Measurements from ENCODE around the gene TMEM151A.

Gene TMEM151A

DNA sequence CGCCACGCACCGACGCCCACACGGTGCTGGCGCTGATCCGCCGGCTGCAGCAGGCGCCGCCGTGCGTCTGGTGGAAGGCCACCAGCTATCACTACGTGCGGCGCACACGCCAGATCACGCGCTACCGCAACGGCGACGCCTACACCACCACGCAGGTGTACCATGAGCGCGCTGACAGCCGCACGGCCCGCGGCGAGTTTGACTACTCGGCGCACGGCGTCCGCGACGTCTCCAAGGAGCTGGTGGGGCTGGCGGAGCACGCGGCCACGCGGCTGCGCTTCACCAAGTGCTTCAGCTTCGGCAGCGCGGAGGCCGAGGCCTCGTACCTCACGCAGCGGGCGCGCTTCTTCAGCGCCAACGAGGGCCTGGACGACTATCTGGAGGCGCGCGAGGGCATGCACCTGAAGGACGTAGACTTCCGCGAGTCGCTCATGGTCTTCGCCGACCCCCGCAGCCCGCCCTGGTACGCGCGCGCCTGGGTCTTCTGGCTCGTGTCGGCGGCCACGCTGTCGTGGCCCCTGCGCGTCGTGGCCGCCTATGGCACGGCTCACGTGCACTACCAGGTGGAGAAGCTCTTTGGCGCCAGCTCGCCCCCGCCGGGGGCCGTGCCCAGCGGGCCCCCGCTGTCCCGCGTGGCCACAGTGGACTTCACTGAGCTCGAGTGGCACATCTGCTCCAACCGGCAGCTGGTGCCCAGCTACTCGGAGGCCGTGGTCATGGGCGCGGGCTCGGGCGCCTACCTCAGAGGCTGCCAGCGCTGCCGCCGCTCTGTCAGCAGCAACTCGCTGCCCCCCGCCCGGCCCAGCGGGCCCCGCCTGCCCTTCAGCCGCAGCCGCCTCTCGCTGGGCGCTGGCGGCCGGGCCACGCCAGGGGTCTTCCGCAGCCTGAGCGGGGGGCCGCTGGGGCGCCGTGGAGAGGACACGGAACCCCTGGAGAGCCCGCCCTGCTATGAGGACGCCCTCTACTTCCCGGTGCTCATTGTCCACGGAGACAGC is 3.2 kb downstream of the TMEM151A start:
- Histone ChIP-seq H3K79me2 (ENCODE audit: control insufficient read depth, insufficient read depth, low read length, poor library complexity) (no peaks in the 10 kb centered on the region), H3K4me1 (ENCODE audit: control insufficient read depth in 1 of 2, insufficient read depth in 2 of 2, low read length in 2 of 2) (peaks cover 2 to 4% of the 10 kb centered on the region in 2 experiments), H4K12ac (ENCODE audit: low read depth, low read length) (no peak overlapping the region), H3K27ac (ENCODE audit: low read depth, low read length) (no peak overlapping the region), H2AFZ (ENCODE audit: insufficient read depth, low read length, poor library complexity) (no peak overlapping the region), H3K18ac (ENCODE audit: low read length) (no peak overlapping the region), H4K8ac (ENCODE audit: low read depth, low read length) (no peak overlapping the region), H3K14ac (ENCODE audit: low read length) (no peak overlapping the region), H2BK120ac (ENCODE audit: insufficient read depth, low read length, poor library complexity) (no peak overlapping the region), H3K9ac (ENCODE audit: low read length) (no peak overlapping the region), H3K79me1 (ENCODE audit: low read length) (no peaks in the 10 kb centered on the region), H3K27me3 (ENCODE audit: insufficient read depth, low read length) (peaks cover 20% of the 10 kb centered on the region), H2AK5ac (ENCODE audit: low read length) (no peak overlapping the region), H3K23ac (ENCODE audit: low read length) (no peak overlapping the region), H3K4ac (ENCODE audit: low read depth, low read length) (no peak overlapping the region), H3K4me3 (ENCODE audit: low read depth, low read length) (no peak overlapping the region), H3K36me3 (ENCODE audit: control insufficient read depth in 1 of 2, insufficient read depth in 2 of 2, low read length in 2 of 2) (no peaks in the 10 kb centered on the region), H4K91ac (ENCODE audit: low read depth, low read length) (no peak overlapping the region), H3K4me2 (ENCODE audit: low read length) (no peak overlapping the region), H2BK5ac (ENCODE audit: low read depth, low read length, poor library complexity) (no peak overlapping the region), H3K9me3 (ENCODE audit: insufficient read depth, low read depth, low read length) (peaks cover 6% of the 10 kb centered on the region), H2BK12ac (ENCODE audit: low read length) (no peak overlapping the region)
- no peak for DNase-seq
- WGBS (ENCODE audit: extremely low coverage, insufficient coverage, insufficient read length), result no CpG with 5 or more reads among the region's 123 CpGs

DNA sequence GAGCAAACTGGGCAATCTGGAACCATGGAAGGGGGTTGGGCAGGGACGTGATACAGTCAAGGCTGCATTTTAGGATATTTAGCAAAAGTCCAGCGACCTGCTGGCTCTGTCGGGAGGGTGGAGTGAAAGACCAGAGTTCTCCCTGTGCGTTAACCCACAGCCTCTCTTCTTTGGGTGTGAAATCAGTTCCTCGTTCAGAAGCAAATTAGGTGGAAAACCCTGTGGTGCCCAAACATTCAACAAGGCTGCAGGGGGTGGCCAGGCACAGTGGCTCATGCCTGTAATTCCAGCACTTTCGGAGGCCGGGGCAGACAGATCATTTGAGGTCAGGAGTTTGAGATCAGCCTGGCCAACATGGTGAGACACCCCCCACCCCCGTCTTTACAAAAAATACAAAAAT is 5.9 kb downstream of the TMEM151A start:
- H2AK5ac ChIP-seq (ENCODE audit: low read length), result no peak overlapping the region
- no peak overlapping the region for H3K4ac ChIP-seq (ENCODE audit: low read depth, low read length)
- no peak overlapping the region for H4K91ac ChIP-seq (ENCODE audit: low read depth, low read length)
- H4K8ac ChIP-seq (ENCODE audit: low read depth, low read length), result no peak overlapping the region
- H3K36me3 ChIP-seq (ENCODE audit: control insufficient read depth in 1 of 2, insufficient read depth in 2 of 2, low read length in 2 of 2), result no peaks in the 10 kb centered on the region
- H3K23ac ChIP-seq (ENCODE audit: low read length), result no peak overlapping the region
- H3K4me2 ChIP-seq (ENCODE audit: low read length), result no peak overlapping the region
- WGBS (ENCODE audit: extremely low coverage, insufficient coverage, insufficient read length), result no CpG with 5 or more reads among the region's 8 CpGs
- no peak overlapping the region for H2BK5ac ChIP-seq (ENCODE audit: low read depth, low read length, poor library complexity)
- H3K27me3 ChIP-seq (ENCODE audit: insufficient read depth, low read length), result peaks cover 3% of the 10 kb centered on the region
- H2AFZ ChIP-seq (ENCODE audit: insufficient read depth, low read length, poor library complexity), result no peak overlapping the region
- no peak overlapping the region for H4K12ac ChIP-seq (ENCODE audit: low read depth, low read length)
- no peaks in the 10 kb centered on the region for H3K79me1 ChIP-seq (ENCODE audit: low read length)
- H3K9me3 ChIP-seq (ENCODE audit: insufficient read depth, low read depth, low read length), result peaks cover 3% of the 10 kb centered on the region
- no peak overlapping the region for H3K14ac ChIP-seq (ENCODE audit: low read length)
- no peak overlapping the region for H2BK120ac ChIP-seq (ENCODE audit: insufficient read depth, low read length, poor library complexity)
- no peaks in the 10 kb centered on the region for H3K4me1 ChIP-seq (ENCODE audit: control insufficient read depth in 1 of 2, insufficient read depth in 2 of 2, low read length in 2 of 2)
- H3K79me2 ChIP-seq (ENCODE audit: control insufficient read depth, insufficient read depth, low read length, poor library complexity), result no peaks in the 10 kb centered on the region
- H3K27ac ChIP-seq (ENCODE audit: low read depth, low read length), result no peak overlapping the region
- H3K4me3 ChIP-seq (ENCODE audit: low read depth, low read length), result no peak overlapping the region
- no peak for DNase-seq
- H3K18ac ChIP-seq (ENCODE audit: low read length), result no peak overlapping the region
- H3K9ac ChIP-seq (ENCODE audit: low read length), result no peak overlapping the region
- H2BK12ac ChIP-seq (ENCODE audit: low read length), result no peak overlapping the region

- H3K27ac ChIP-seq (ENCODE audit: low read depth, low read length), result no peak overlapping the region
- H2BK120ac ChIP-seq (ENCODE audit: insufficient read depth, low read length, poor library complexity), result no peak overlapping the region
- H4K12ac ChIP-seq (ENCODE audit: low read depth, low read length), result no peak overlapping the region
- no peak overlapping the region for H3K18ac ChIP-seq (ENCODE audit: low read length)
- H3K79me2 ChIP-seq (ENCODE audit: control insufficient read depth, insufficient read depth, low read length, poor library complexity), result no peaks in the 10 kb centered on the region
- no peak overlapping the region for H3K4ac ChIP-seq (ENCODE audit: low read depth, low read length)
- H3K4me1 ChIP-seq (ENCODE audit: control insufficient read depth in 1 of 2, insufficient read depth in 2 of 2, low read length in 2 of 2), result no peaks in the 10 kb centered on the region
- no peaks in the 10 kb centered on the region for H3K36me3 ChIP-seq (ENCODE audit: control insufficient read depth in 1 of 2, insufficient read depth in 2 of 2, low read length in 2 of 2)
- no peak overlapping the region for H2BK12ac ChIP-seq (ENCODE audit: low read length)
- H3K14ac ChIP-seq (ENCODE audit: low read length), result no peak overlapping the region
- H2BK5ac ChIP-seq (ENCODE audit: low read depth, low read length, poor library complexity), result no peak overlapping the region
- no peak overlapping the region for H3K4me3 ChIP-seq (ENCODE audit: low read depth, low read length)
- H2AFZ ChIP-seq (ENCODE audit: insufficient read depth, low read length, poor library complexity), result no peak overlapping the region
- H4K8ac ChIP-seq (ENCODE audit: low read depth, low read length), result no peak overlapping the region
- no peak overlapping the region for H2AK5ac ChIP-seq (ENCODE audit: low read length)
- H3K9ac ChIP-seq (ENCODE audit: low read length), result no peak overlapping the region
- no peak overlapping the region for H4K91ac ChIP-seq (ENCODE audit: low read depth, low read length)
- no CpG with 5 or more reads among the region's 3 CpGs for WGBS (ENCODE audit: extremely low coverage, insufficient coverage, insufficient read length)
- H3K9me3 ChIP-seq (ENCODE audit: insufficient read depth, low read depth, low read length), result peaks cover 3% of the 10 kb centered on the region
- no peaks in the 10 kb centered on the region for H3K79me1 ChIP-seq (ENCODE audit: low read length)
- H3K23ac ChIP-seq (ENCODE audit: low read length), result no peak overlapping the region
- H3K27me3 ChIP-seq (ENCODE audit: insufficient read depth, low read length), result no peaks in the 10 kb centered on the region
- no peak overlapping the region for H3K4me2 ChIP-seq (ENCODE audit: low read length)
- DNase-seq, result no peak
These were observed 7.5 kb downstream of the TMEM151A start for GRCh38 chr11:66299186-66299585.

- Histone ChIP-seq H2BK12ac (ENCODE audit: low read length) (no peak overlapping the region), H4K8ac (ENCODE audit: low read depth, low read length) (no peak overlapping the region), H3K4me1 (ENCODE audit: control insufficient read depth in 1 of 2, insufficient read depth in 2 of 2, low read length in 2 of 2) (no peaks in the 10 kb centered on the region), H3K4ac (ENCODE audit: low read depth, low read length) (no peak overlapping the region), H2BK120ac (ENCODE audit: insufficient read depth, low read length, poor library complexity) (no peak overlapping the region), H3K9me3 (ENCODE audit: insufficient read depth, low read depth, low read length) (no peaks in the 10 kb centered on the region), H3K9ac (ENCODE audit: low read length) (no peak overlapping the region), H4K91ac (ENCODE audit: low read depth, low read length) (no peak overlapping the region), H3K79me1 (ENCODE audit: low read length) (no peaks in the 10 kb centered on the region), H3K27me3 (ENCODE audit: insufficient read depth, low read length) (peaks cover 3% of the 10 kb centered on the region), H3K4me3 (ENCODE audit: low read depth, low read length) (no peak overlapping the region), H3K27ac (ENCODE audit: low read depth, low read length) (no peak overlapping the region), H2AK5ac (ENCODE audit: low read length) (no peak overlapping the region), H2BK5ac (ENCODE audit: low read depth, low read length, poor library complexity) (no peak overlapping the region), H3K14ac (ENCODE audit: low read length) (no peak overlapping the region), H3K36me3 (ENCODE audit: control insufficient read depth in 1 of 2, insufficient read depth in 2 of 2, low read length in 2 of 2) (no peaks in the 10 kb centered on the region), H3K18ac (ENCODE audit: low read length) (no peak overlapping the region), H4K12ac (ENCODE audit: low read depth, low read length) (no peak overlapping the region), H2AFZ (ENCODE audit: insufficient read depth, low read length, poor library complexity) (no peak overlapping the region), H3K79me2 (ENCODE audit: control insufficient read depth, insufficient read depth, low read length, poor library complexity) (no peaks in the 10 kb centered on the region), H3K4me2 (ENCODE audit: low read length) (no peak overlapping the region), H3K23ac (ENCODE audit: low read length) (no peak overlapping the region)
- WGBS (ENCODE audit: extremely low coverage, insufficient coverage, insufficient read length), result no CpG with 5 or more reads among the region's 12 CpGs
- no peak for DNase-seq
These were observed 11.0 kb downstream of the TMEM151A start for GRCh38 chr11:66302656-66303055.

Measured in trophoblast cell (in vitro differentiated cells and primary cell).